Heart right ventricle (tissue), 16 donors: Measurements from ENCODE around the gene RASGEF1C. TPM values are rescaled to one million over a fixed set of nuclear protein-coding genes. Genes with fewer than 3 reads are reported as not detected.
A peak's percentile ranks its signal among the peaks of the same experiment; 100 is the strongest.

Experiments
- ATAC-seq, 8 donors: fragments of 200-7000 bp; cut with Tn5 transposase; one replicate each; pipeline ENCODE4 v1.9.1; 2020; ENCODE audit warnings: mild to moderate bottlenecking in 8 of 8, moderate library complexity in 8 of 8, moderate number of reproducible peaks in 1 of 8
- DNase-seq, 2 donors: peaks; one replicate each; pipeline ENCODE4 v3.0.0-alpha.2; 2020
- H3K27ac ChIP-seq, 10 donors: fragments of 200-600 bp; sonication (generic) in 2 of 10; one replicate each; pipeline versions ENCODE4 v1.5.0 to v1.8.0; 2020 to 2022; ENCODE audit warnings: mild to moderate bottlenecking in 3 of 10
- H3K27me3 ChIP-seq, 7 donors: fragments of 200-600 bp; one replicate each; pipeline ENCODE4 v1.8.0; 2021 to 2022; ENCODE audit warnings: mild to moderate bottlenecking in 2 of 7
- H3K36me3 ChIP-seq, 9 donors: fragments of 200-600 bp; sonication (generic) in 1 of 9; one replicate each; pipeline versions ENCODE4 v1.5.0 to v1.8.0; 2020 to 2022; ENCODE audit warnings: mild to moderate bottlenecking in 2 of 9
- H3K4me1 ChIP-seq, 9 donors: fragments of 200-600 bp; sonication (generic) in 1 of 9; one replicate each; pipeline versions ENCODE4 v1.5.0 to v1.8.0; 2020 to 2022; ENCODE audit warnings: mild to moderate bottlenecking in 4 of 9
- H3K4me3 ChIP-seq, 10 donors: fragments of 200-600 bp; sonication (generic) in 2 of 10; one replicate each; pipeline versions ENCODE4 v1.5.0 to v1.8.0; 2020 to 2022; ENCODE audit warnings: mild to moderate bottlenecking in 7 of 10, moderate library complexity in 2 of 10
- H3K9me3 ChIP-seq, 11 donors: fragments of 200-600 bp in 10 of 11; sonication (generic) in 2 of 11; one replicate each; pipeline versions ENCODE4 v1.5.0 to v1.8.0; 2013 to 2022; ENCODE audit warnings: mild to moderate bottlenecking in 2 of 11, control low read depth in 1 of 11, moderate library complexity in 1 of 11
- WGBS, 2 donors: extraction: QIAGEN DNeasy Blood & Tissue Kit; methylation state at CpG; one replicate each; pipeline ENCODE4 v1.1.7; 2013; ENCODE audit warnings: inconsistent platforms in 1 of 2; 5-methylcytosine and 5-hydroxymethylcytosine counted together
- intact Hi-C, 10 donors: fragments of 100-400 bp; cut with DNase I; formaldehyde crosslinking; loops; one replicate each; pipeline versions ENCODE4 v1.11.1 to v1.14.2; 2022
- polyA plus RNA-seq, 2 donors: library from polyadenylated mRNA; stranded (reverse); fragments of 200-250 nt; gene quantifications; one replicate each; pipeline ENCODE4 v1.2.3, GENCODE V29; 2013
- total RNA-seq, 10 donors: library from RNA; stranded (reverse); fragmentation: NEBNext Ultra II Directional in 3 of 10; extraction: Animal tissue kit (Norgen Biotek cat#: 25700) in 3 of 10; gene quantifications; one replicate each; pipeline versions ENCODE4 v1.2.1 to v1.2.4, GENCODE V29; 2021 to 2023
- TF ChIP-seq, protein P1 (sequence below), 9 donors: fragments of 200-600 bp; sonication (generic) in 2 of 9; IDR thresholded peaks; one replicate each; pipeline versions ENCODE4 v1.5.0 to v1.8.0; 2021 to 2022; ENCODE audit warnings: antibody characterized with exemption in 9 of 9, mild to moderate bottlenecking in 5 of 9, moderate library complexity in 1 of 9
- donor health status: Arrhythmogenic right ventricular cardiomyopathy.
- donor health status: ischemic (EF 13 %, LVEDD 7.1; RV severe dilation, severe dysfunction).
- donor health status: healthy with polysubstance abuse.
- donor health status: DM: no; HTN: yes; CAD: no.
- donor health status: DM: no; HTN: no; CAD: no.
- donor health status: ischemic (EF 25% LVEDD 6.9; RV normal size, moderate dysfunction).
- donor health status: ischemic (EF 25% LVEDD 5.7; RV mildly dilated, moderate dysfunction).
- donor health status: healthy.
- donor health status: DM: yes; HTN: yes; CAD: no.
- donor health status: Ischemic cardiomyopathy.
- donor health status: ischemic (EF 35%, LVEDD 5.7; RV mildly dilated, moderate dysfunction).
- donor health status: nonischemic (EF 11% LVEDD 7.7; RV severe dilation, severe dysfunction).
- donor health status: DM: yes; HTN: yes; CAD: no.
- donor health status: PGD.
- donor health status: ischemic (EF 29% LVEDD 5.4; RV normal size, mild dysfunction).
- donor health status: nonischemic (EF 23%, LVEDD 6.1; RV moderate dilation, normal function).

Gene RASGEF1C
- total and polyA plus RNA-seq, 12 donors: 0.17 to 0.59 (median 0.26) TPM; not detected in 6

DNA sequence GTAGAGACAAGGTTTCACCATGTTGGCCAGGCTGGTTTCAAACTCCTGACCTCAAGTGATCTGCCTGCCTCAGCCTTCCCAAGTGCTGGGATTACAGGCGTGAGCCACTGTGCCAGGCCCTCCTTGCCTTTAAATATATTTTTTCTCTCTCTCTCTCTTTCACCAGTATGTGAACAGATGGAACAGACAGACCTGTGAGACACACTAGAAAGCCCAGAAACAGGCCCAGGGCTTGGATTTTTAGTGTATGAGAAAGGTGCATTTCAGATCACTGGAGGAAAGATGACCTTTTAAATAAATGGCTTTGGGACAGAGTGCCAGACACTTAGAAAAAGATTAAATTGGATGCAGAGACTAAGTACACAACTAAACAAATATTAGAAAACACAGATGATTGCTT lies 3.1 kb downstream of the RASGEF1C start:
- Histone ChIP-seq H3K27me3 (peaks cover 10 to 61% (median 38%) of the 10 kb centered on the region in 7 donors), H3K4me1 (peaks cover 0 to 9% (median 5%) of the 10 kb centered on the region in 9 donors), H3K36me3 (no peaks in the 10 kb centered on the region), H3K27ac (no peak overlapping the region), H3K9me3 (no peaks in the 10 kb centered on the region), H3K4me3 (no peak overlapping the region)
- TF ChIP-seq, protein P1, sequence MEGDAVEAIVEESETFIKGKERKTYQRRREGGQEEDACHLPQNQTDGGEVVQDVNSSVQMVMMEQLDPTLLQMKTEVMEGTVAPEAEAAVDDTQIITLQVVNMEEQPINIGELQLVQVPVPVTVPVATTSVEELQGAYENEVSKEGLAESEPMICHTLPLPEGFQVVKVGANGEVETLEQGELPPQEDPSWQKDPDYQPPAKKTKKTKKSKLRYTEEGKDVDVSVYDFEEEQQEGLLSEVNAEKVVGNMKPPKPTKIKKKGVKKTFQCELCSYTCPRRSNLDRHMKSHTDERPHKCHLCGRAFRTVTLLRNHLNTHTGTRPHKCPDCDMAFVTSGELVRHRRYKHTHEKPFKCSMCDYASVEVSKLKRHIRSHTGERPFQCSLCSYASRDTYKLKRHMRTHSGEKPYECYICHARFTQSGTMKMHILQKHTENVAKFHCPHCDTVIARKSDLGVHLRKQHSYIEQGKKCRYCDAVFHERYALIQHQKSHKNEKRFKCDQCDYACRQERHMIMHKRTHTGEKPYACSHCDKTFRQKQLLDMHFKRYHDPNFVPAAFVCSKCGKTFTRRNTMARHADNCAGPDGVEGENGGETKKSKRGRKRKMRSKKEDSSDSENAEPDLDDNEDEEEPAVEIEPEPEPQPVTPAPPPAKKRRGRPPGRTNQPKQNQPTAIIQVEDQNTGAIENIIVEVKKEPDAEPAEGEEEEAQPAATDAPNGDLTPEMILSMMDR (IDR thresholded peaks at IDR 0.05): no peak
- ATAC-seq: no peak
- no peak for DNase-seq
- intact Hi-C loops: loop anchor here in 5 of 10 donors (5.0 kb wide), 1 partner anchor 79 kb away; no protein-coding TSS in a partner anchor
- WGBS, 2 donors: 78 to 91% methylated on average over 1 of the region's 1 CpG

DNA sequence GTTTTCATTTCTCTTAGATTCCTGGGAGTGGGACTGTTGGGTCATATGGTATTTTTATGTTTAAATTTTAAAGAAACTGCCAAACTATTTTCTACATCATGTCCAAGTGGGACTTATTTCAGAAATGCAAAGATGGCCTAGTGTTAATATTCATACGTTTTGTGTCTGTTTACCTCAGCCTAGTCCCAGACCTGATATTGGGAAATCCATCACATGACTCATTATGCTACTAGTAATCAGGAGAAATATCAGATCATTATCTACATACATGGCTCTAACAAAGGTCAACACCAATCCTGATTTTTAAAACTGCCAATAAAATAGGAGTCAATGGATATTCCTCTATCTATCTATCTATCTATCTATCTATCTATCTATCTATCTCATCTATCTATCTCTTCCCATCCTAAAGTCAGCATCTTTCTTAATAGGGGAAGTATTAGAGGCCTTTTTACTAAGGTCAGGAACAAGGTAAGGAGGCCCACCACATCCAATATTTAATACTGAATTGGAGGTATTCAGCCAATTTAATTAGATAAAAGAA lies 4.7 kb downstream of the RASGEF1C start:
- WGBS, 2 donors: 77 to 86% methylated on average over 1 of the region's 1 CpG
- intact Hi-C loops: no loop called here
- H3K4me1 ChIP-seq: peaks cover 0 to 9% (median 5%) of the 10 kb centered on the region in 9 donors
- ATAC-seq (no peak), DNase-seq (no peak)
- no peak overlapping the region for H3K27ac ChIP-seq
- TF ChIP-seq, protein P1 (IDR thresholded peaks at IDR 0.05): no peak
- no peaks in the 10 kb centered on the region for H3K36me3 ChIP-seq
- no peaks in the 10 kb centered on the region for H3K9me3 ChIP-seq
- H3K27me3 ChIP-seq: peaks cover 10 to 51% (median 31%) of the 10 kb centered on the region in 7 donors
- no peak overlapping the region for H3K4me3 ChIP-seq

DNA sequence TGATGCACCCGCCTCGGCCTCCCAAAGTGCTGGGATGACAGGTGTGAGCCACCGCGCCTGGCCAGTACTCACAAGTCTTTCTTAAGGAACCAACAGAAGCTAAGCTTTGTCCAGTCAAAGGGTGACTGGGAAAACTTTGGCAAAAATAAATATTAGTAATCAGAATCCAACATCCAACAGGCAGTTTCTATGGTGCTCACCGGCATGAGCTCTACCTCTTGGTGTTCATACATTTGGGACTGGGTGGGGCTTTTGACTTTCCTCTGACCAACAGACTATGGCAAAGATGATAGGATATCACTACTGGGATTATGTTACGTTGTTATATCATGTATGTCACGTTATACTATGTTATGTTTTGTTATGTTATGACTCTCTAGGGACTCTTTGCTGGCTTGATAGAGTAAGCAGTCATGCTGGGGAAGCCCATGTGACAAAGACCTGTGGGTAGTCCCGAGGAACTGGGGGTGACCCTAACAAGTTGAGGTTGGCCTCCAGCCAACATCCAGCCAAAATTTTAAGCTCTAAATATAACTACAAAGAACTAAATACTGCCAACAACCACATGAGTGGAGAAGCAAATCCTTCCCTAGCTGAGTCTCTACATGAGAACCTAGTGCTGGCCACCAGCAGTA lies 6.0 kb downstream of the RASGEF1C start:
- Histone ChIP-seq H3K36me3 (no peaks in the 10 kb centered on the region), H3K27me3 (peaks cover 5 to 56% (median 31%) of the 10 kb centered on the region in 7 donors), H3K9me3 (no peaks in the 10 kb centered on the region), H3K4me3 (no peak overlapping the region), H3K4me1 (peaks cover 0 to 3% (median 0%) of the 10 kb centered on the region in 9 donors), H3K27ac (no peak overlapping the region)
- TF ChIP-seq, protein P1 (IDR thresholded peaks at IDR 0.05): no peak
- ATAC-seq (no peak), DNase-seq (no peak)
- intact Hi-C loops: no loop called here
- 68 to 70% methylated on average over 8 of the region's 8 CpGs for WGBS, 2 donors

- Histone ChIP-seq H3K27me3 (peaks cover 0 to 44% (median 20%) of the 10 kb centered on the region in 7 donors), H3K36me3 (no peaks in the 10 kb centered on the region), H3K4me1 (no peaks in the 10 kb centered on the region), H3K9me3 (no peaks in the 10 kb centered on the region), H3K27ac (no peak overlapping the region), H3K4me3 (no peak overlapping the region)
- TF ChIP-seq, protein P1 (IDR thresholded peaks at IDR 0.05): peak in 5 of 9 donors; percentile 14 to 30 (median 20)
- intact Hi-C loops: no loop called here
- 74 to 76% methylated on average over 23 of the region's 23 CpGs for WGBS, 2 donors
- DNase-seq (no peak), ATAC-seq (no peak)
Observed at GRCh38 chr5:180201051-180201987, 7.7 kb downstream of the RASGEF1C start.
